ENCODE data around the gene STEAP1B.
A peak's percentile ranks its signal among the peaks of the same experiment; 100 is the strongest.
"Not testable (repeated sequence)": the region's sequence is repeated elsewhere in the genome, so short reads cannot be mapped to it uniquely, and the experiment has no call there.

The STEAP1B gene

DNA sequence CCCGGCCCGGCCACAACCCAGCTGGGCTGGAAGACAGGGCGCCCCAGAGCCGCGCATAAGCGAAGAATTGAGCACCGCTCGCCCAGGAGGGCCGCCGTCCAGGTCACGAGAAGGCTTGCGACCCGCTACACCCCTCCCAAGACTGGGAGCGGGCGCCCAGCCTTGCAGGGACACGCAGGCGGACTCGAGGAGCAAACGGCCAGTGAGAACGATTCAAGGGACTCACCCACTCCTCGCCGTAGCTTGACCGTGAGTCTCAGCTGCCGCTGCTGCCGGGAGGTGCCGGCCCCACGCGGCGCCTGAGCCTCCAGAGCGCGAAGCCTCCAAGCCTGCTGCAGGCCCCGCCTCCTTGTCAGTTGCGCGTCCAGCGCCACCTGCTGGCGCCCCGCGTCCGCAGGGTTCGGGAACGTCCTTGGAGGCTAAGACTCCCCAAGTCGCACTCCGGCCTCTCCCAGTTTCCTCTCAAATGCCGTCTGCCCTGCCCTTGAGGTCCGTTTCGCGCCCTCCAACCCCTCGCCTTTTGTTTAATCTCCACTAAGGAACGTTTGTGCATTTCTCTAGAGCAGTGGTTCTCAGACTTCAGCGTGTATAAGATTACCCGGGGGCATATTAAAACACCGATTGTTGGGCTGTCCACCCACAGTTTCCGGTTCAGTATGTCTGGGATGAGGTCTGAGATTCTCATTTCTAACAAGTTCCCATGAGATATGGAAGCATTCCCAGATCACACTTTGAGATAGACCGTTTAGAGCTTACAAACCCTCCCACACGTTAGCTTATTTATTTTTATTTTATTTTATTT, at the start of gene STEAP1B:
TSS of gene STEAP1B (minus strand) at position 301 of the 802 bp plus-strand sequence. CDS start 5,333 bp downstream, outside the sequence.
- DNase-seq = not testable (repeated sequence)

DNA sequence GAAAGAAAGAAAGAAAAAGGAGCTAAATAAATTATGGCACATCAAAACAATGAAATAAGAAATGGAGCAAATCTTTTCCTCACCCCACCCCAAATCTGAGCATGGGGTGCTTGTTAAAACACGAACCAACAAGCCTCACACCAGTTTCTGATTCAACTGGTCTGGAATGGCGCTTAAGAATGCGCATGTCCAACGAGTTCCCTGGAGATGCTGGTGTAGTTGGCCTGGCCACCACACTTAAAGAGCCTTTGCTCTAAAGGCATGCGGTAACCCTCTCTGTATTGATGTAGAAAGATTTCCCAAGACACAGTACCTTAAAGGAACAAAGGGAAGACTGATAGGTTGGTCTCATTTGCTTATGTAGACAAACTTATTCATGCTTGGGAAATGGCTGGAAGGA, 49.1 kb upstream of the STEAP1B start:
- DNase-seq = no peak

DNA sequence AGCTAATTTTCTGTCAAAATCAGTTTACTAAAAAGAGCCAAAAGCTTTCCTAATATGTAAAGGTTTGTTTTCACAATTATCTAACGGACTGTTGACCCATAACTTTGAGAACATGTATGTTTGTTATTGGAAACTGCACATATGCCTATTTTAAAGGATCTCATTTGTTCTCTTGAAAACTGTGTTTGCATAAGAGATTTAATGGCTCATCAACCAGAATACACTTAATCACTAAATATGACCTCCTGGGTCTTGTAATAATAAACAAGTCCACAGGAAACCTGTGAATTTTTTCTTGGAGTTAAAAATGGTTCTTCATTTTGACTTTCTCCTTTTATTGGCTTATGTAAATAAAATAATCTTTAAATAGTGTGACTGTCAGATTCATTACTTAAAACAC, 48.3 kb upstream of the STEAP1B start:
- DNase-seq = no peak

DNA sequence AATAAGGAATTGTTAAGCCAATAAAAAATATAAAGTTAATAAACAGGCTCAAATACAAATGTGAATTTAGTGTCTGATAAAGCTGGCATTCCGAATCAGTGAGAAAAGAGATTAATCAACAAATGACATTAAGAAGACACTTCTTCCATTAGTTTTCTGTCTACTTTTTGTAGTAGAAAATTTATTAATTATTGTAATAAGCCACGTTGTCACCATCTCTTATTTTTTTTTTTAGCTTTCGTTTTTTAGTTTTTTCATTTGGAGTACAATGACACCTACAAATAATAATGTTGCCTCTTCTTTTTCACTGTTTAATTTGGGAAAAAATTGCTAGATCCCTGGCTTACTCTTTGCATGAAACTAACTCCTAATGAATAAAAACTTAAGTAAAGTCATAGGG, 46.8 kb upstream of the STEAP1B start:
- DNase-seq = no peak

DNA sequence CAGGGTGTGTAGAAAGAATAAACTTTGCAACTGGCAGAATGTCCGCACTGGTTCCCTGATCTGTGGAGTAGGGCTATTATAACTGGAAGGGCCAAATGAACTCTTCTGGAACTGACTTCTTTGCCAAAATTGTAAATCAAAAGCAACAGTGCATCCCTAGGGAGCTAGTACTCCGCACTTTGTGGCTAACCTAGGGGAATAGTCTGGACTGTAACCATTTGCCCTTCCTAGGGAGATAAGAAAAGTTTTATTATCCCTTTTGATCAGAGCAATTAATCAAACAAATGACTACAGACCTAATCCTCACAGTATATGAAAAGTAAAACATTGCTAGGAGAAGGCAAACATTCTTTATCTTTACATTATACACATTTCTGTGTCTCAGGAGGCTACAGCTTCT, 45.5 kb upstream of the STEAP1B start:
- DNase-seq = no peak

DNA sequence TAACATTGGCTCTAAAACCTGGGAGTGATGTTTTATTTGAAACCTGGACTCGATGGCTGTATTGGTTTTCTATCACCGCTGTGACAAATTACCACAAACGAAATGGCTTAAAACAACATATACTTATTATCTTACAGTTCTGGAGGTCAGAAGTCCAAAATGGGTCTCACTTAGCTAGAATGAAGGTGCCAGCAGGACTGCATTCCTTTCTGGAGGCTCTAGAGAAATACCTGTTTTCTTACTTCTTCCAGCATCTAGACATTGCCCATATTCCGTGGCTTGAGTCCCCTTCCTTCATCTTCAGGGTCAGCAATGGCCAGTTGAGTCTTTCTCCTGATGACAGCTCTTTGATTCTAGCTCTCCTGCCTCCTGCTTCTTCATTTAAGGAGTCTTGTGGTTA, 44.3 kb upstream of the STEAP1B start:
- no peak for DNase-seq

DNA sequence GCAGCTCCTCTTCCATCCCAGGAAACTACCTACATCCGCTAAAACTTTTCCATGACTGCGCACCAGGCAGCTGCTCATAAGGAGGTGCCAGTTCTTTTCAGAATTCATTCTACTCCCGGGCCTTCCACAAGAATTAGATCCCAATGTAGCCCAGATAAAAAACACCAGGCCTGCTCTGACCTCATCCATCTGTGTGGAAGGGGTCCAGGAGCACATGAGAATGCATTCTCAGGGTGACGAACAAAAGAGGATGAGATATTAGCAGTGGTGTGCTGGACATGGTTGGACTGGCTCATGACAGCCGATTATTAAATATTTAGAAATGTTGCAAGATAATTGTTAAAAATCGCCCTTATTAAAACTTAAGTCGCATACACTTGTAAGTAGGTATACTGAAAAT, 43.2 kb upstream of the STEAP1B start:
- DNase-seq = no peak

DNA sequence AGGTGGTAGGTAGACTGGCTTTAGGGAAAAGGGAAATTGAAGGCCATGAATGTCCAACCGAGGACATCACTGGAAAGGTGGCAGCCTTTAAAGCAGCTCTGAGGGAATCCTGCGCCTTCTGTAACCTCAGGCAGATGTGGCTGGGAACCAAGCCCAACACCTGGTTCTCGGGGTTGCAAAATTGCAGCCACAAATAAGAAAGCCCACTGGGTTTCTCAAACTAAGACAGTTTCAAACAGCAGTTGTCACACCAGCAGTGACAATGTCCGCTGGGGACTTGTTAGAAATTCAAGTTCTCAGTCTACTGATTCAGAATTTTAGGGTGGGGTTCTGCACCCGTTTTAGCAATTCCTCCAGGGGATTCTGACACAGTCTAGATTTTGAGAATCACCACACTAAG, 42.7 kb upstream of the STEAP1B start:
- no peak for DNase-seq

DNA sequence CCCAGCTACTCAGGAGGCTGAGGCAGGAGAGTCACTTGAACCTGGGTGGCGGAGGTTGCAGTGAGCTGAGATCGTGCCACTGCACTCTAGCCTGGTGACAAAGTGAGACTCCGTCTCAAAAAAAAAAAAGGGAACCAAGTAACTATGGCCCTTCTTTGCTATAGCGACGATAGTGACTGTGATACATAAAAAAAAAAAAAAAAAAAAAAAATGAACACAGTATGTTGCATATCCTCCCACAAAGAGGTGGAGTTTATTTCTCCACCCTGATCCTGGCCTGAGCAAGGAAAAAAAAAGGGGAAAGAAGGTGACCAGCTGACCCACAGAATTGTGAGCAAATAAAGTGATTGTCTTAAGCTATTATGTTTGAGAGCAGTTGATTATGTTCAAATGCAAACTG, 42.3 kb upstream of the STEAP1B start:
- DNase-seq = no peak

DNA sequence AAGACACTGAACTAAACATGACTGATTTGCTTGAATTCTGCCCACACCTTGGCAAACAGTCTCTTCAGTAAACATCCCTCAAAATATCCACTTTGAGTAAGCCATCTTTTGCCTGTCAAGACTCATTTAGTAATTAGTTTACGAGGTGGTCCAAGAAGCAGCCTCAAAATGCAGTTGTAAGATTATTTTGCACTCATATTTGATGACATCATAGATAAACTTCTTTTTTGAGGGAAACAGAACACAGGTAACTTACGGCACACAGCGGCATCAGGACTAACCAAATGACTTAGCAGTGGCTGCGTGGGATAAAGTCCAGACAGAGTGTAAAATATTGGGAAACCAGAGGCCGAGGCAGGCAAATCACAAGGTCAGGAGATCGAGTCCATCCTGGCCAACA, 41.8 kb upstream of the STEAP1B start:
- no peak for DNase-seq

DNA sequence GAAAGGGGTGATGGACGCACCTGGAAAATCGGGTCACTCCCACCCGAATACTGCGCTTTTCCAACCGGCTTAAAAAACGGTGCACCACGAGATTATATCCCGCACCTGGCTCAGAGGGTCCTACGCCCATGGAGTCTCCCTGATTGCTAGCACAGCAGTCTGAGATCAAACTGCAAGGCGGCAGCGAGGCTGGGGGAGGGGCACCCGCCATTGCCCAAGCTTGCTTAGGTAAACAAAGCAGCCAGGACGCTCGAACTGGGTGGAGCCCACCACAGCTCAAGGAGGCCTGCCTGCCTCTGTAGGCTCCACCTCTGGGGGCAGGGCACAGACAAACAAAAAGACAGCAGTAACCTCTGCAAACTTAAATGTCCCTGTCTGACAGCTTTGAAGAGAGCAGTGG, 28.5 kb upstream of the STEAP1B start:
- DNase-seq = not testable (repeated sequence)

DNA sequence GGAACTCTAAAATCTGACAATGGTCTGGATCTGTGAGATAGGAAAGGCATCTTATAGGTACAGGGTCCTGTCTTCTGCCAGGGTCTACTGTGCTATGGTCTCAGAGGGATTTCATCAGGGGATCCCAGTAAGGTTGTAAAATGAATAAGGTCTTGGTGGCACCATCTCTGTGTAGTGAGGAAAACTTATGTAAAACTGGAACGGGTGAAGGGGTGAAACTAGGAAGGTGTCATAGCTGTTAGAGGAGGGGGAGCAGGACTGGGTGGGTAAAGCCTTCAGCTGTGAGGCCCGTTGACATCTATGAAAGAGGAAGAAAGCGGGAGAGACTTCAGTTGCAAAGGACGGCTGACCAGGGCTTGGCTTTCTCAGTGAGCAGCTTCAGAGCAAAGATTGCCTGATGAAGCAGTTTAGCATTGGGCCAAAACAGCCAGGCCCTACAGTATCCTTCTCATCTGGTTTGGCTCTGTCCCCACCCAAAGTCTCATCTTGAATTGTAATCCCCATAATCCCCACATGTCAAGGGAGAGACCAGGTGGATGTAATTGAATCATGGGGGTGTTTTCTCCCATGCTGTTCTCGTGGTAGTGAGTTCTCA, 24.5 kb upstream of the STEAP1B start:
- not testable (repeated sequence) for DNase-seq

DNA sequence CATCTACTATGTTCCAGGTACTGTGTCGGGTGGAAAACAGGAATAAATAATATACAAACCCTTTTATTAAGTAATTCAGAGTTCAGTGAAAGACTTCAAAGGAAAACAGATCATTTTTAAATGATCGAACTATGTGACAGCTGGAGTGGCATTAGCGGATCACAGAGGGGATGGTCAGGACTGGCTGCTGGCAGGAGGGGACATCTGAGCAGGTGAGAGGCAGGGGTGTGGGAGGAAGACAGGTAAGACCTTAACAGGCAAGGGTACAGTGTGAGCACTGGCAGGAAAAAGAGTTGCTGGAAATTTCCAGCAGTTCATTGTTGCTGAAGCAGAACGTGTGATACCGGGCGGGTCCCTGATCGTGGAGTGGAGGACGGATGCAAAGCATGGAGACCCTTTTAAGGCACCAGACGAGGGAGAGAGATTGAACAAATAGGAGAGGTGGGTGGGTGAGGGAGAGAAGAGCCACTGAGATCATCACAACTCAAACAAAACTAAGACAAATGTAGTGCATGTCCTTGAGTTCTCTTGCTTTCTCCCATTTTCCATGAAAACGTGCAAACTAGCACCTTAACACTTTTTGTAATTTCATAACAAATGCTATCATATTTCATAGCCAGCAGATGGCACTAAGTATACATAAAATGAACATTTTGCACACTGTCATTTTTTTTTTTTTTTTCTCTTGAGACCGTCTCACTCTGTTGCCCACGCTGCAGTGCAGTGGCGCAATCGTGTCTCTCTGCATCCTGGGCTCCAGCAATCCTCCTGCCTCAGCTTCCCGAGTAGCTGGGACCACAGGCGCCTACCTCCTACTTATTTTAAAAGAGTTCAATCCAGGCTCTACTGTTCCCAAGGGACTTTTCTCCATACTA, 23.7 kb upstream of the STEAP1B start:
- not testable (repeated sequence) for DNase-seq

DNA sequence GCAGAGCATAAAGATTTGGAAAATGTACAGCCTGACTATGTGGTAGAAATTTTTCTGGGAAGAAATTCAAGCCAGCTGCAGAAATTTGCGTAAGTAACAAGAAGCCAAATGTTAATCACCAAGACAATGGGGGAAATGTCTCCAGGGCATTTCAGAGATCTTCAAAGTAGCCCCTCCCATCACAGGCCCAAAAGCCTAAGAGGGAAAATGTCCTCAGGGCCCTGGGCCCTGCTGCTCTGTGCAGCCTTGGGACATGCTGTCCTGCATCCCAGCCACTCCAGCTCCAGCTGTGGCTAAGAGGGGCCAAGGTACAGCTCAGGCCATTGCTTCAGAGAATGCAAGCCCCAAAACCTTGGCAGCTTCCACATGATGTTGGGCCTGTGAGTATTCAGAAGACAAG, 19.6 kb upstream of the STEAP1B start:
- not testable (repeated sequence) for DNase-seq

DNA sequence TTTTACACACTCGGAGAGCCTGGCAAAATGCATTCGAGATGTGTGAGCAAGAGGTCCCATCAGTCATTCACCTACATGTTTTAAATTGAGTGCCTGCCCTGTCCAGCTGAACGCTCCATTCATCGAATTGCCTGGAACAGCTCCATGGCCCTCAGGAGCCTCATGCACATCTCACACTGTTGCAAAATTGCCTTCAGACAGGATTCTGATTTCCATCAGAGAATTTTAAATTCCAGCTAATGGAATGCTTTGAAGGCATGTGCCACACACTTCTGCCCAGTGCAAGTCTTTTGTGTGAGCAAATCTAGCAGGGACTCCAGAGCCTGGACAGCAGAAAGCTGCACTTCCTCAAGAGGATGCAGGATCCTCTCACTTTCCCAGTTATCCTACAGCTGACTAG, 17.0 kb upstream of the STEAP1B start:
- DNase-seq = not testable (repeated sequence)

DNA sequence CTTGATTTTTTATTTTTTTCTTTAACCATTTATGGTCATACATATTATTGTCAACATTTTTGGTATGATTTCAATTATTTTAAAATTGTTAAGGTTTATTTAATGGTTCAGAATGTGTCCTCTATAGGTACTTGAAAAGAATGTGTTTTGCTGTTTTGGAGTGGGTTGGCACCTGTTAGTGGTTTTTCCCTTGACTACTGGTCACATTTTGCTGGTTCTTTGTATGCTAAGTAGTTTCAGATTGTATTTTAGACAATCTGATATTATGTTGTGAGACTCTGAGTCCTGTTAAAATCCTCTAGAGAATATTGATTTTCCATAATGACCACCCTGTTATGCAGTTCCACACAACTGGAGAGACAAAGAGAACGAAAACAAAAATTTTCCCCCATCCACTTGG, 15.0 kb upstream of the STEAP1B start:
- DNase-seq = not testable (repeated sequence)

DNA sequence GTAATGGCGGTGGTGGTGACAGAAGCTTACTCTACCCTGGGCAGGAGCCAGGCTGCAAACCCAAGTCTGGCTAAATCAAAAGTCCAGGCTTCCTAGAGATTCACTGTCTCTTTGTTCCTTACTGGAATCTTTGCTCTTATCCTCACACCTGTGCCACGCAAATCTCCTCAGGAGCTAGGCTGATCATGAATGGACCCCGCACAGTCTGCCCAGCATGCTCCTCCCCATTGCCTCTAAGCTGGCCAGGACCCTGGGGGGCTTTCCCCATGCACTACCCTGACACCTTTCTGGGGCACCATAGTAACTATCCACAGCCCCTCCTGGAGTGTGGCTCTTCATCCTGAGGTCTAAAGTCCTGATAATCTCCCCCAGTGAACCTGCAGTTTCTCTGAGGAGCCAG, 7.3 kb upstream of the STEAP1B start:
- DNase-seq = not testable (repeated sequence)

DNA sequence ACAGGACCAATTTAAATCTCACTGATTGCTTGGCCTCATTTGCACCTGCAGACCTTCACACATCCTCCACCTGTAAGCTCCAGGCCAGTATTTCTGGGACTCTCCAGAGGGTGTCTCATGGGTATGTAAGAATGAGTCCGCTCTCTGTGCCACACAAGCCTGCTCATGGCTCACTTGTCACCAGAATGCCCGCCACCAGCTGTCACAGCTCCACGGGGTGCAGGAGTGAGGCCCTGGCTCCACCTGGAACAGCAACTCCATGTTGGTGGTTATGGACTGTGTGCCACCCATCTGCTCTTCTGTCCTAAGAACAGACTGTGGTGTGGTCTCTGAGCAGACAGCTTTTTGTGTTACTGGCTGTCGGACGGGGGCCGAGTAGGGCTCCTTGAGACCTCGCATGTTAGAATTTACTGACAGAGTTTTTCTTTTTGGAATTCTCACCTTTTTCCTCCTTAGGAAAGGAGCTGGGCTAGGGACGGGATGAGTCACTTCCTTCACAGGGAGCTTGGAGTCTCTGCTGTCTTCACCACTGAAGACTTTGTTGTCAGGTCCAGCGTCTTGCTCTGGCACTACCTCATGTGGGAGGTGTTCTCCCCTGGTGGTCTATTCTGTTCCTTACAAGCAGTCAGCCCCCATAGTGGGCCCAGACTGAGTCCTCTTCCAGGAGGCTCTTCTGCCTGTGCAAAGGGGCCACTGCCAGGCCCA, 6.5 kb upstream of the STEAP1B start:
- DNase-seq = not testable (repeated sequence)

DNA sequence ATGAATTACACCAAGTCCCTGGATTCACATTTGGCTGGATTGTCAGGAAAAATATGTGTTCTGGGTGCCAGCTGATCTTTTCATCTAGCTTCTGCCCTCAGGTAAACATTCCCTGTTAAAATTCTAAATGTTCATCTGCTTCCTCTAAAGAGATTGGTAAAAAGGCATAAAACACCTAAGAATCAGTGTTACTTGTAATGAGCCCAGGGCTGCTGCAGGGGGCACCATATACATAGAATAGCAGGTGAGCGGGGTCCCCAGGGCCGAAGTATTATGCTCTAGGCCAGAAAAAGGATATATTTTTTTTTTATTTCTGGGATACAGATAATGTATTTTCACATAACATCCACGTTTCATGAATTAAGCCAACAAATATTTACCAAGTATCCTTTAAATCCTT, 4.5 kb upstream of the STEAP1B start:
- DNase-seq = not testable (repeated sequence)

DNA sequence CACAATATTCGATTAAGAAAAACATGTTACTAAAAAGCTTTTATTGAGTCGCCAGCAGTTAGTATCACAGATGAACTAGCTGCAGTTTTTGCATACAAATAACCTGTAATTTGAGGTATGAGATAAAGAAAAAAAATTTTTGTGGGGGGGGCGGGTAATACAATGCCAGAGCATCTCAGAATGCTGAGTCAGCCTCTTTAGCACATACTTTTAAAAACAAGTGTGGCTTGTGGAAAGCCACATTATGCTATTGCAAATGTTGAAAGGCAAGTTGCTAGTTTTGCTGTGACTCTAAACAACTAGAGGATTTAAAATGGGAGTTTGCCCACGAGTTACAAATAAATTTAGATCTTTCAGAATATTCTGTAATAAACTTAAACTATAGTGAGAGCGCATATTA, 2.1 kb upstream of the STEAP1B start:
- DNase-seq = not testable (repeated sequence)

DNA sequence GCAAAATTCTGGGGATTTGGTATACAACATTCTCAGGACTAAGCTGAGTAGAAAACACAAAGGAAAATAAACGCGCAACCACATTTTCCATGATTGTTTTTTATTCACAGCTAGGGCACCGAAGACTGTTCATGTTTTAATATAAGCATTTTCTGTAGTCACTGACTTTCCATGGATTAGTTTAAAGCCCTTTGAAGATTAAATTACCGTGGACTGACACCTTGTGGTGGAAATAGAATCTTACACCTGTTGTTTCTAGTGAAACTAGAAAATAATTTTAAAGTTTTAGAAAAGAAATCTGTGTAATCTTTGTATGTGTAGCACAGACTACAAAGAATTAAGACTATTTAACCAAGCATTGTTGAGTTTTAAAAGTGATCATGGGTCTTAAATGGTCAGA, 1.3 kb upstream of the STEAP1B start:
- DNase-seq = not testable (repeated sequence)

DNA sequence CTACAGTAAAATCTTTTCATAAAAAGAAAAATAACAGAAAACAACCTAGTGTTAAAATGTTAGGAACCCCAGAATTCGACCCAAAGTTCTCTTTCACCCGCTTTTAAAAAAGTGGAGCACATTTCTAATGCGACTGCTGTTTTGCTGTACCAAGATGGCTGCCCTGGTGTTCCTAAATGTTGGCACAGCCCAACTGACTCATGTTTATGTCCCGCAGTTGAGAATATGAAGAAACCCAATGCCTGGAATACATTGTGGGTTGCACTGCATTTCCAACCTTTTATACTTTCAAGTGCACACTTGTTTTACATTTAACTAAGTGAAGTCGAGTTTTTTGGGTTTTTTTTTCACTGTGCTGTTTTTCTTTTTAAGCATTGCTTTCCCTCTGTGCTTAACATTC, 944 bp downstream of the STEAP1B start:
- DNase-seq = no peak

DNA sequence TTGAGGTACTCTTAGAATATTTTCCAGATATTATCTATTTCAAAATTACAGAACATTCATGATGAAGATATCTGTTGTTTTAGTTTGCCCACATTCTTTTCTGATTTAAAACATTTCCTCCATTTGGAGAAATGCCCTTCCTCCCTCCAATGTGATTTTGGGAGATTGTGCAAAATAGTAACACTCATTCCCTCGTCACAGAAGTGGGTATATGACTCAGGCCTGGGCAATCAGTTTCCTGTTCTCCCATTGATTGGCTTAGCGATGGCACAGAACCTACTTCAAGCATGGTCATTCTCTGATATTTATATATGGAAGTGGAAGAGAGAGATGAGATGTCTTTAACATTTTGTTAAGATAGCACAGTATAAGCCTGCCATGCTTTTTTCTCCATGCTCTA, 3.1 kb downstream of the STEAP1B start:
- DNase-seq = peak; percentile 43
